Esophagus muscularis mucosa (tissue), 4 donors: ENCODE data around the gene ZNF740. TPM values are rescaled to one million over a fixed set of nuclear protein-coding genes. Genes with fewer than 3 reads are reported as not detected.

Experiments
- DNase-seq: peaks from one replicate; pipeline ENCODE4 v3.0.0-alpha.2; 2017; ENCODE audit errors: extremely low spot score
- H3K27ac ChIP-seq, 4 donors: fragments of 200-600 bp; sonication (generic); replicated peaks in 1 of 4; 1 replicate in 3 of 4; 2 replicates in 1 of 4; pipeline ENCODE4 v1.5.1; 2016 to 2019; ENCODE audit warnings: mild to moderate bottlenecking in 1 of 4
- H3K27me3 ChIP-seq, 4 donors: fragments of 200-600 bp; sonication (generic); one replicate each; pipeline versions ENCODE4 v1.5.1 to v1.6.0; 2016 to 2019
- H3K36me3 ChIP-seq, 4 donors: fragments of 200-600 bp; sonication (generic); one replicate each; pipeline ENCODE4 v1.5.1; 2016 to 2019
- H3K4me1 ChIP-seq, 4 donors: fragments of 200-600 bp; sonication (generic); one replicate each; pipeline ENCODE4 v1.5.1; 2016 to 2019
- H3K4me3 ChIP-seq, 4 donors: fragments of 200-600 bp; sonication (generic); 1 replicate in 2 of 4; 2 replicates in 2 of 4; pipeline ENCODE4 v1.5.1; 2016 to 2019; ENCODE audit warnings: mild to moderate bottlenecking in 4 of 4, moderate library complexity in 1 of 4
- H3K9me3 ChIP-seq, 4 donors: fragments of 200-600 bp; sonication (generic); 1 replicate in 3 of 4; 2 replicates in 1 of 4; pipeline ENCODE4 v1.5.1; 2016 to 2019
- EP300 ChIP-seq: sonication (generic); formaldehyde crosslinking; IDR thresholded peaks from one replicate; pipeline ENCODE4 v1.6.1; 2017; ENCODE audit warnings: antibody characterized with exemption
- POLR2A ChIP-seq: fragments of 450-650 bp; IDR thresholded peaks from one replicate; pipeline ENCODE4 v1.6.1; 2017; ENCODE audit warnings: antibody characterized with exemption, moderate library complexity, mild to moderate bottlenecking, low read depth
- POLR2AphosphoS5 ChIP-seq, 2 donors: sonication (generic); formaldehyde crosslinking; IDR thresholded peaks; one replicate each; pipeline ENCODE4 v1.6.1; 2017; ENCODE audit warnings: antibody characterized with exemption in 2 of 2
- WGBS: methylation state at CpG from one replicate; pipeline ENCODE4 v1.1.5; 2018; 5-methylcytosine and 5-hydroxymethylcytosine counted together
- intact Hi-C: fragments of 100-400 bp; cut with DNase I; formaldehyde crosslinking; loops from one replicate; pipeline ENCODE4 v1.15.1; 2023
- total RNA-seq, 4 donors: library from RNA; depleted of rRNA; stranded (reverse); fragments of >200 nt; gene quantifications; one replicate each; pipeline versions ENCODE4 v1.1.0 to v1.2.1, GENCODE V29; 2016
- TF ChIP-seq, protein P1 (sequence below), 3 experiments: fragments of 200-600 bp in 2 of 3; fragments of 450-650 bp in 1 of 3; sonication (generic) in 2 of 3; IDR thresholded peaks; one replicate each; pipeline ENCODE4 v1.5.1; 2017 to 2019; ENCODE audit warnings: antibody characterized with exemption in 3 of 3, mild to moderate bottlenecking in 2 of 3, moderate library complexity in 1 of 3

The ZNF740 gene
- total RNA-seq, 4 donors from 2014 or later: 12.4 to 19.6 (median 15.3) TPM

DNA sequence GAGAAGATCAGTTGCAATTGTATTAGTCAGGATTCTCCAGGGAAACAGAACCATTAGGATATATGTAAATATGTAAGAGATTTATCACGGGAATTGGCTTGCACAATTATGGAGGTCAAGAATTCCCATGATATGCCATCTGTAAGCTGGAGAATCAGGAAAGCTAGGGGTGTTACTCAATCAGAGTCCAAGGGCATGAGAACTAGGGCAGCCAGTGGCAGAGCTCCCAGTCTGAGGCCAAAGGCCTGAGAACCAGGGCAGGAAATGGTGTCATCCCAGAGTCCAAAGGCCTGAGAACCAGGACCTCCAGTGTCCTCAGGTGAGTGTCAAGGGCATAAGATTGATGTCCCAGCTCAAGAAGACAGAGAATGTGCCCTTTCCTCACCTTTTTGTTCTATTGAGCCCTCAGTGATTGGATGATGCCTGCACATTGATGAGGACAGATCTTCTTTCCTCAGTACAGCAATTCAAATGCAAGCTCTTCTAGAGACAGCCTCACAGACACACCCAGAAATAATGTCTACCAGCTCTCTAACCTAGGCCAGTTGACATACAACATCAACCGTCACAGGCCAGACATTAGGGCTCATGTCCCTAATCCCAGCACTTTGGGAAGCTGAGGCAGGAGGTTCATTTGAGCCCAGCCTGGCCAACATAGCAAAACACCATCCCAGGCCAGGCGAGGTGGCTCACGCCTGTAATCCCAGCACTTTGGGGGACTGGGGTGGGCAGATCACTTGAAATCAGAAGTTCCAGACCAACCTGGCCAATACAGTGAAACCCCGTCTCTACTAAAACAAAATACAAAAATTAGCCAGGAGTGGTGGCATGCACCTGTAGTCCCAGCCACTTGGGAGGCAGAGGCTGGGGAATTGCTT lies 34.9 kb upstream of the ZNF740 start:
- 97% methylated on average over 5 of the region's 5 CpGs for WGBS
- no peak overlapping the region for H3K27ac ChIP-seq
- H3K36me3 ChIP-seq: no peaks in the 10 kb centered on the region
- H3K27me3 ChIP-seq: no peaks in the 10 kb centered on the region
- no peaks in the 10 kb centered on the region for H3K9me3 ChIP-seq
- intact Hi-C loops: no loop called here
- peak; percentile 21 for DNase-seq
- no peak overlapping the region for H3K4me3 ChIP-seq
- TF ChIP-seq, protein P1, sequence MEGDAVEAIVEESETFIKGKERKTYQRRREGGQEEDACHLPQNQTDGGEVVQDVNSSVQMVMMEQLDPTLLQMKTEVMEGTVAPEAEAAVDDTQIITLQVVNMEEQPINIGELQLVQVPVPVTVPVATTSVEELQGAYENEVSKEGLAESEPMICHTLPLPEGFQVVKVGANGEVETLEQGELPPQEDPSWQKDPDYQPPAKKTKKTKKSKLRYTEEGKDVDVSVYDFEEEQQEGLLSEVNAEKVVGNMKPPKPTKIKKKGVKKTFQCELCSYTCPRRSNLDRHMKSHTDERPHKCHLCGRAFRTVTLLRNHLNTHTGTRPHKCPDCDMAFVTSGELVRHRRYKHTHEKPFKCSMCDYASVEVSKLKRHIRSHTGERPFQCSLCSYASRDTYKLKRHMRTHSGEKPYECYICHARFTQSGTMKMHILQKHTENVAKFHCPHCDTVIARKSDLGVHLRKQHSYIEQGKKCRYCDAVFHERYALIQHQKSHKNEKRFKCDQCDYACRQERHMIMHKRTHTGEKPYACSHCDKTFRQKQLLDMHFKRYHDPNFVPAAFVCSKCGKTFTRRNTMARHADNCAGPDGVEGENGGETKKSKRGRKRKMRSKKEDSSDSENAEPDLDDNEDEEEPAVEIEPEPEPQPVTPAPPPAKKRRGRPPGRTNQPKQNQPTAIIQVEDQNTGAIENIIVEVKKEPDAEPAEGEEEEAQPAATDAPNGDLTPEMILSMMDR (IDR thresholded peaks at IDR 0.05): no peak
- TF ChIP-seq EP300: no peak
- no peak for TF ChIP-seq POLR2A
- no peak for TF ChIP-seq POLR2AphosphoS5 (IDR thresholded peaks at IDR 0.05)
- H3K4me1 ChIP-seq: peaks cover 0 to 11% (median 0%) of the 10 kb centered on the region in 4 donors

DNA sequence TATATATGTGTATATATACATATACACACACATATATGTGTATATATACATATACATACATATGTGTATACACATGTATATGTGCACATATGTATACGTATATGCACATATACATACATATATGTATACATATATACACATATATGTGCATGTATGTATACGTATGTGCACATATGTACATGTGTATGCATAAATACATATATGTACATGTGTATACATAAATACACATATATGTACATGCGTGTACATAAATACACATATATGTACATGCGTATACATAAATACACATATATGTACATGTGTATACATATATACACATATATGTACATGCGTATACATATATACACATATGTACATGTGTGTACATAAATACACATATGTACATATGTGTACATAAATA lies 33.3 kb upstream of the ZNF740 start:
- no peaks in the 10 kb centered on the region for H3K27me3 ChIP-seq
- intact Hi-C loops: no loop called here
- H3K4me3 ChIP-seq: no peak overlapping the region
- H3K9me3 ChIP-seq: no peaks in the 10 kb centered on the region
- no peak for DNase-seq
- no peak overlapping the region for H3K27ac ChIP-seq
- TF ChIP-seq EP300 (no peak), POLR2AphosphoS5 (IDR thresholded peaks at IDR 0.05) (no peak), POLR2A (no peak)
- TF ChIP-seq, protein P1 (IDR thresholded peaks at IDR 0.05): no peak
- H3K4me1 ChIP-seq: peaks cover 0 to 11% (median 0%) of the 10 kb centered on the region in 4 donors
- 87% methylated on average over 5 of the region's 5 CpGs for WGBS
- H3K36me3 ChIP-seq: no peaks in the 10 kb centered on the region

DNA sequence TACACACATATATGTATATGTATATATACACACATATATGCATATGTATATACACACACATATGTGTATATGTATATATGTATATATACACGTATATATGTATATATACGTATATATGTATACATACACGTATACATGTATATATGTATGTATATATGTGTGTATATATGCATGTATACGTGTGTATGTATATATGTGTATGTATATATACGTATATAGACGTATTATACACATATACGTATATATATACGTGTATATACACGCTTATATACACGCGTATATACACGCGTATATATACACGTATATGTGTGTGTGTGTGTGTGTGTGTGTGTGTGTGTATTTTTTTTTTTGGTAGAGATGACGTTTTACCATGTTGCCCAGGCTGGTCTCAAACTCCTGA lies 32.9 kb upstream of the ZNF740 start:
- no peak for TF ChIP-seq POLR2A
- no peak for TF ChIP-seq EP300
- no peak for TF ChIP-seq POLR2AphosphoS5 (IDR thresholded peaks at IDR 0.05)
- TF ChIP-seq, protein P1 (IDR thresholded peaks at IDR 0.05): no peak
- no peak for DNase-seq
- H3K4me1 ChIP-seq: peaks cover 0 to 11% (median 0%) of the 10 kb centered on the region in 4 donors
- intact Hi-C loops: no loop called here
- no peak overlapping the region for H3K4me3 ChIP-seq
- H3K27ac ChIP-seq: no peak overlapping the region
- no peaks in the 10 kb centered on the region for H3K36me3 ChIP-seq
- H3K27me3 ChIP-seq: no peaks in the 10 kb centered on the region
- H3K9me3 ChIP-seq: no peaks in the 10 kb centered on the region
- WGBS: 90% methylated on average over 15 of the region's 15 CpGs

DNA sequence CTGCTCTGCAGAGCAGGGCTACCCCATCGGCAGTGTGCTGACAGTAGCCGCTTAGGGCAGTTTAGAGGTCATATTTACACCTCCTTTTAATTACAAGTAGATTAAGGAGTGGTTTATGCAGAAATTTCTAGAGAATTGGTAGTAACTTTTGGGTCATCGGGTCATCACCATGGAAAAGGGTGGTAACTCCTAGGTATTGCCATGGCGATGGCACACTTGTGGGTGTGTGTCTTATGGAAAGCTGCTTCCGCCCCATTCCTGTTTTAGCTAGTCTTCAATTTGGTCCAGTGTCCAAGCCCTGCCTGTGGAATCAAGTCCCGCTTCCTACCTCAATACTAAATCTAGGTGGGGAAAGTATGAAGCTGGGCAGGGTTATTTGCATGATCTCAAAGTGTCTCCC lies 29.5 kb upstream of the ZNF740 start:
- WGBS: 90% methylated on average over 6 of the region's 6 CpGs
- no peak overlapping the region for H3K27ac ChIP-seq
- no peaks in the 10 kb centered on the region for H3K27me3 ChIP-seq
- intact Hi-C loops: loop anchor here (5.0 to 10.0 kb wide), 2 partner anchors 34 to 76 kb away; partner anchors contain the start of gene SPRYD3
- no peaks in the 10 kb centered on the region for H3K9me3 ChIP-seq
- no peak overlapping the region for H3K4me3 ChIP-seq
- H3K4me1 ChIP-seq: peaks cover 0 to 25% (median 12%) of the 10 kb centered on the region in 4 donors
- no peaks in the 10 kb centered on the region for H3K36me3 ChIP-seq
- no peak for DNase-seq
- no peak for TF ChIP-seq POLR2A
- TF ChIP-seq, protein P1 (IDR thresholded peaks at IDR 0.05): no peak
- no peak for TF ChIP-seq POLR2AphosphoS5 (IDR thresholded peaks at IDR 0.05)
- no peak for TF ChIP-seq EP300
